A673 (cell line): ENCODE results near the gene CDK15. TPM values are rescaled to one million over a fixed set of nuclear protein-coding genes. Genes with fewer than 3 reads are reported as not detected.

ENCODE experiments used
- BruUV-seq: library from RNA; stranded (reverse); fragments of 400-500 nt; replicated peaks from 2 replicates; lab custom pipeline; 2021; lab: Mats Ljungman, UMichigan
- CTCF ChIA-PET: fragments of 300-600 bp; sonication (Branson Sonifier 250); formaldehyde crosslinking; loops from one replicate; lab custom pipeline; 2022; ENCODE audit warnings: antibody characterized with exemption; lab: Charles Lee
- POLR2A ChIA-PET: fragments of 300-600 bp; sonication (Branson Sonifier 250); formaldehyde crosslinking; loops from one replicate; lab custom pipeline; 2022; ENCODE audit warnings: antibody characterized with exemption; ENCODE audit not compliant: low non-redundant PET; lab: Charles Lee
- DNase-seq: peaks from one replicate; pipeline ENCODE4 v3.0.0-alpha.2; 2015; ENCODE audit warnings: low spot score
- H3K27ac ChIP-seq: fragments of 200-600 bp; sonication (generic); 2 replicates; pipeline ENCODE4 v1.5.1; 2016; ENCODE audit warnings: mixed run types, low read depth, mild to moderate bottlenecking, mixed read lengths, antibody characterized with exemption, low read length; ENCODE audit not compliant: poor library complexity, severe bottlenecking
- H3K27me3 ChIP-seq: fragments of 200-600 bp; sonication (generic); replicated peaks from 2 replicates; pipeline ENCODE4 v1.6.1; 2017; ENCODE audit warnings: mixed run types, low read depth, mild to moderate bottlenecking, mixed read lengths, antibody characterized with exemption, low read length; ENCODE audit not compliant: insufficient read depth, poor library complexity
- H3K36me3 ChIP-seq: fragments of 200-600 bp; sonication (generic); 2 replicates; pipeline ENCODE4 v1.6.1; 2016; ENCODE audit warnings: mixed run types, mild to moderate bottlenecking, mixed read lengths, antibody characterized with exemption, low read length; ENCODE audit not compliant: insufficient read depth, poor library complexity, severe bottlenecking
- H3K4me1 ChIP-seq: fragments of 200-600 bp; sonication (generic); 2 replicates; pipeline ENCODE4 v1.6.1; 2017; ENCODE audit warnings: mixed run types, mild to moderate bottlenecking, mixed read lengths, antibody characterized with exemption, low read length; ENCODE audit not compliant: insufficient read depth, poor library complexity, severe bottlenecking
- H3K4me3 ChIP-seq: fragments of 200-600 bp; sonication (generic); 2 replicates; pipeline ENCODE4 v1.5.1; 2016; ENCODE audit warnings: low read depth, mixed run types, mild to moderate bottlenecking, mixed read lengths, low read length; ENCODE audit not compliant: poor library complexity, severe bottlenecking
- H3K9me3 ChIP-seq: fragments of 200-600 bp; sonication (generic); 2 replicates; pipeline ENCODE4 v1.6.1; 2016; ENCODE audit warnings: mixed run types, low read depth, mild to moderate bottlenecking, mixed read lengths, antibody characterized with exemption, low read length; ENCODE audit not compliant: poor library complexity, severe bottlenecking
- EZH2 ChIP-seq: fragments of 200-600 bp; sonication (generic); IDR thresholded peaks from 2 replicates; pipeline ENCODE4 v1.6.1; 2017; ENCODE audit warnings: borderline replicate concordance, low read depth, mild to moderate bottlenecking, mixed read lengths, antibody characterized with exemption, low read length; ENCODE audit not compliant: poor library complexity, severe bottlenecking
- intact Hi-C: fragments of 100-400 bp; cut with micrococcal nuclease; formaldehyde crosslinking; loops from one replicate; pipeline ENCODE4 v1.10.0; 2022; ENCODE audit not compliant: unreplicated experiment
- total RNA-seq: library from RNA; stranded (reverse); gene quantifications from 2 replicates; pipeline ENCODE4 v1.2.3, GENCODE V29; 2021
- TF ChIP-seq, protein P1 (sequence below): fragments of 300-800, 200-600 bp; sonication (generic); conservative IDR thresholded peaks from 2 replicates; pipeline ENCODE4 v1.5.1; 2017; ENCODE audit warnings: low read depth, mild to moderate bottlenecking, antibody characterized with exemption, low read length, moderate library complexity, mixed read lengths

CDK15 gene
- total RNA-seq, 1 experiment from 2014 or later, result 0.11 TPM

DNA sequence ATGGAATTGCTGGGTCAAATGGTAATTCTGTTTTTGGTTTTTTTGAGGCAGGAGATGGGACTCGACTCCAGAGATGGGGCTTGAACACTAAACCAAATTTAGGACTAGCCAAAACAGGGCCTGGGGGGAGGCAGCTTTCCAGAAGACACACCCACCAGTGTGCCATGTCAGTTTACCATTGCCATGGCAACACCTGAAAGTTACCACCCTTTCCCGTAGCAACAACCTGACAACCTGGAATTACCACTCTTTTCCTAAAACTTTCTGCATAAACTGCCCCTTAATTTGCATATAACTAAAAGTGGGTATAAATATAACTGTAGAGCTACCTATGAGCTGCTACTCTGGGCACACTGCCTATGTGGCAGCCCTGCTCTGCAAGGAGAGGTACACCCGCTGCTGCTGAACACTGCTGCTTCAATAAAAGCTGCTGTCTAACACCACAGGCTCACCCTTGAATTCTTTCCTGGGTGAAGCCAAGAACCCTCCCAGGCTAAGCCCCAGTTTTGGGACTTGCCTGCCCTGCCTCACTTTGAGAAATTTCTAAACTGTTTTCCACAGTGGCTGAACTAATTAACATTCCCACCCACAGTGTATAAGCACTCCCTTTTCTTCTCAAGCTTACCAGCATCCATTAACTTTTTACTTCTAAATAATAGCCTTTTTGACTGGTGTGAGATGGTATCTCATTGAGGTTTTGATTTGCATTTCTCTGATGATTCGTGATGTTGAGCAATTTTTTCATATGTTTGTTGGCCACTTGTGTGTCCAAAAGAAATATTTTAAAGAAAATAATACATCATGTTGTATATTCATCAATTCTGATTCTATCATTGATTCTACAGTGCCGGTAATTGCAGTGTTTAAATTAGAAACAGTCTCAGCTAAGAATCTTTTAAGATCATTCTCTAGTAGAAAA, 10.6 kb downstream of the CDK15 start:
- POLR2A ChIA-PET, result no interaction called here
- BruUV-seq, result no TSS peak
- intact Hi-C loops, result no loop called here

DNA sequence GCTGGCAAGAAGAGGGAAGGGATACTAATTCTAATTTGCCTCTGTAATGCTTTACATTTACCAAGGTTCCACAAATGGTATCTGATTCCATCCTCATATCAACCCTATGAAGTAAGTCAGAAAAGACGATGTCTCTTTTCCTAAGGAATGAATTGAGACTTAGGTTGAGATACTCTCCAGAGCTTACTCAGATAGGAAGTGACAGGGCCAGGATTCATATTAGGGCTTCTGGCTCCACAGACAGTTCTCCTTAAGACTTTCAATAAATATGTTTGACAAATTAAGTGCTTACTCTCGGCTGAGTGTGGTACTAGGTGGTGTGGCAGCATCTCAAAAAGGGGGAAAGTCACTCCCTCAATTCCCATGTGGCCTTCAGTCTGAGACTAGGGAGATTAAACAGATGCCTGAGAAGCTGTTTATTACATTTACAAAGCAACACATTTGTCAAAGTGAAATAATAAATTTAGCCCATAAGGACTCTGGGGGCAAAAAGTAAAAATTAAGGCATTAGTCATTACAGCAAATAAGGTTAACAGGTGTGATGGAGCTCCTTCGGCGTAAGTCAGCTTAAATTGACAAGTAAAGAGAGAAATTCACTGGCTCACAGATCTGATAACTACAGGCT, 14.2 kb downstream of the CDK15 start:
- intact Hi-C loops, result no loop called here
- no peak for TF ChIP-seq EZH2
- TF ChIP-seq, protein P1, sequence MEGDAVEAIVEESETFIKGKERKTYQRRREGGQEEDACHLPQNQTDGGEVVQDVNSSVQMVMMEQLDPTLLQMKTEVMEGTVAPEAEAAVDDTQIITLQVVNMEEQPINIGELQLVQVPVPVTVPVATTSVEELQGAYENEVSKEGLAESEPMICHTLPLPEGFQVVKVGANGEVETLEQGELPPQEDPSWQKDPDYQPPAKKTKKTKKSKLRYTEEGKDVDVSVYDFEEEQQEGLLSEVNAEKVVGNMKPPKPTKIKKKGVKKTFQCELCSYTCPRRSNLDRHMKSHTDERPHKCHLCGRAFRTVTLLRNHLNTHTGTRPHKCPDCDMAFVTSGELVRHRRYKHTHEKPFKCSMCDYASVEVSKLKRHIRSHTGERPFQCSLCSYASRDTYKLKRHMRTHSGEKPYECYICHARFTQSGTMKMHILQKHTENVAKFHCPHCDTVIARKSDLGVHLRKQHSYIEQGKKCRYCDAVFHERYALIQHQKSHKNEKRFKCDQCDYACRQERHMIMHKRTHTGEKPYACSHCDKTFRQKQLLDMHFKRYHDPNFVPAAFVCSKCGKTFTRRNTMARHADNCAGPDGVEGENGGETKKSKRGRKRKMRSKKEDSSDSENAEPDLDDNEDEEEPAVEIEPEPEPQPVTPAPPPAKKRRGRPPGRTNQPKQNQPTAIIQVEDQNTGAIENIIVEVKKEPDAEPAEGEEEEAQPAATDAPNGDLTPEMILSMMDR, result no peak
- H3K4me1 ChIP-seq, result peaks cover 7% of the 10 kb centered on the region
- ChIA-PET POLR2A (no interaction called here), CTCF (no interaction called here)
- no peaks in the 10 kb centered on the region for H3K27me3 ChIP-seq
- H3K9me3 ChIP-seq, result no peaks in the 10 kb centered on the region
- BruUV-seq, result no TSS peak
- no peaks in the 10 kb centered on the region for H3K36me3 ChIP-seq
- no peak for DNase-seq
- H3K4me3 ChIP-seq, result no peak overlapping the region
- H3K27ac ChIP-seq, result no peak overlapping the region

More for the DNA sequence above, 10.6 kb downstream of the CDK15 start:
- H3K36me3 ChIP-seq, result no peaks in the 10 kb centered on the region
- no peak for DNase-seq
- no peaks in the 10 kb centered on the region for H3K27me3 ChIP-seq
- H3K4me3 ChIP-seq, result no peak overlapping the region
- no peaks in the 10 kb centered on the region for H3K9me3 ChIP-seq
- H3K4me1 ChIP-seq, result peaks cover 7% of the 10 kb centered on the region
- H3K27ac ChIP-seq, result no peak overlapping the region
- no peak for TF ChIP-seq EZH2
- TF ChIP-seq, protein P1, result no peak
- CTCF ChIA-PET, result no interaction called here

DNA sequence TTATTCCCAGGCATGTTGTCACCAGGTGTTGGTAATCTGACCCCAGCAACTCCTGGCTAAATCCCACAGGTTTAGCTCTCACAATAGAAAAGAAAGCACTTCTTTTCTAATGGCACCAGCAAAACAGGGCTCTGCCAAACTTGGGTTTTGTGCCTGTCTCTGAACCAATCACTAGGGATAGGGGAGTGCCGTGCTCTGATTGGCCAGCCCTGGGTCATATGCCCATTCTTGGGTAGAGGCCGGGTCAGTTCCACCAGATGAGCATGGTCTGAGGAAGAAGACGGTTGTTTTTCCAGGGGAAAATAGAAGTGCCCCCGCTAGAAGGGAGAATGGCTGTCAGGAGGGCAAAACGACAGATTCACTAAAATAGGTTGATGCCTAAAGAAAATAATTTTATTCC, 14.7 kb downstream of the CDK15 start:
- CTCF ChIA-PET, result no interaction called here

More for the DNA sequence above, 14.7 kb downstream of the CDK15 start:
- no peak overlapping the region for H3K4me3 ChIP-seq
- POLR2A ChIA-PET, result no interaction called here
- intact Hi-C loops, result no loop called here
- H3K27me3 ChIP-seq, result no peaks in the 10 kb centered on the region
- H3K9me3 ChIP-seq, result no peaks in the 10 kb centered on the region
- no peak for DNase-seq
- TF ChIP-seq, protein P1, result no peak
- no peak for TF ChIP-seq EZH2
- H3K36me3 ChIP-seq, result no peaks in the 10 kb centered on the region
- no TSS peak for BruUV-seq
- no peak overlapping the region for H3K27ac ChIP-seq
- H3K4me1 ChIP-seq, result peaks cover 7% of the 10 kb centered on the region
